NCI-H187 treated with DMSO at 0.1 percent for 48 hours (cell line): ENCODE data around the gene MKI67.
"Not testable (repeated sequence)": the region's sequence is repeated elsewhere in the genome, so short reads cannot be mapped to it uniquely, and the experiment has no call there.

ENCODE experiments used
- DNase-seq: peaks from one replicate; lab custom pipeline; 2025; lab: John Stamatoyannopoulos, UW

Gene MKI67

GRCh38 chr10:128103229-128103714 lies 23.0 kb downstream of the MKI67 start:
- DNase-seq: no peak

GRCh38 chr10:128102480-128103228 lies 23.6 kb downstream of the MKI67 start:
- DNase-seq: no peak

- DNase-seq: no peak
These were observed 24.3 kb downstream of the MKI67 start for GRCh38 chr10:128101901-128102300.

GRCh38 chr10:128099901-128100300 lies 26.3 kb downstream of the MKI67 start:
- DNase-seq: no peak

GRCh38 chr10:128098631-128099030 lies 27.6 kb downstream of the MKI67 start:
- DNase-seq: no peak

GRCh38 chr10:128097783-128098182 lies 28.4 kb downstream of the MKI67 start:
- no peak for DNase-seq

GRCh38 chr10:128096486-128097199 lies 29.6 kb downstream of the MKI67 start:
- DNase-seq: no peak

GRCh38 chr10:128095753-128096469 lies 30.3 kb downstream of the MKI67 start:
- DNase-seq: no peak

- DNase-seq: no peak
These were observed 31.0 kb downstream of the MKI67 start for GRCh38 chr10:128095027-128095752.

- DNase-seq: not testable (repeated sequence)
These were observed 31.6 kb downstream of the MKI67 start for GRCh38 chr10:128094596-128094995.

GRCh38 chr10:128092454-128092853 lies 33.8 kb downstream of the MKI67 start:
- DNase-seq: no peak

- DNase-seq: no peak
These were observed 34.5 kb downstream of the MKI67 start for GRCh38 chr10:128091636-128092210.

GRCh38 chr10:128087884-128088709 lies 38.1 kb downstream of the MKI67 start:
- DNase-seq: no peak

GRCh38 chr10:128087146-128087883 lies 38.9 kb downstream of the MKI67 start:
- no peak for DNase-seq

GRCh38 chr10:128086003-128086863 lies 40.0 kb downstream of the MKI67 start:
- no peak for DNase-seq

- DNase-seq: no peak
These were observed 41.2 kb downstream of the MKI67 start for GRCh38 chr10:128084991-128085390.

GRCh38 chr10:128084364-128084763 lies 41.9 kb downstream of the MKI67 start:
- no peak for DNase-seq

GRCh38 chr10:128083191-128083895 lies 42.9 kb downstream of the MKI67 start:
- DNase-seq: no peak
